ENCODE results near the gene CAMTA1.

Gene CAMTA1

DNA sequence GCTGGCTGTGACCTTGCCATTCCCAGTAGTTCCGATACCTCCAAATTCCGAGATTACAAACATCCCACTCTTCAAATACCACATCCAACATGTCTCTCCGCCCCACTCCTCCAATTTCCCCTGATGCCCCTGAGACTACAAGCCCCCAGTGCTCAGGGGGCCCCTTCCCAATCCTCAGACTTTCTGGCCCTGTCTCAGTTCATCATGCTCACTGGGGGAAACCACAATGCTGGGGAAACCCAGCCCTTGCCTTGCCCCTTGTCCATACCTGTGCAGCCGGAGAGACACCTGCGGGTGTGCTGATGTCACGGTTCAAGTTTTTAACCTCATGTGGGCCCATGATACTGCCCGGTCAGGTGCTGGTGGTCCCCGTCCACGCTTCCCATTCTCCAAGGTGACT, 226.6 kb downstream of the CAMTA1 start:
- Mint-ChIP-seq H3K4me3 (no peak overlapping the region), H3K9me3 (no peaks in the 10 kb centered on the region), H3K36me3 (no peaks in the 10 kb centered on the region), H3K4me1 (no peaks in the 10 kb centered on the region), H3K27ac (no peak overlapping the region)
- ATAC-seq (no peak), DNase-seq (ENCODE audit: low spot score in 2 of 2) (no peak)

DNA sequence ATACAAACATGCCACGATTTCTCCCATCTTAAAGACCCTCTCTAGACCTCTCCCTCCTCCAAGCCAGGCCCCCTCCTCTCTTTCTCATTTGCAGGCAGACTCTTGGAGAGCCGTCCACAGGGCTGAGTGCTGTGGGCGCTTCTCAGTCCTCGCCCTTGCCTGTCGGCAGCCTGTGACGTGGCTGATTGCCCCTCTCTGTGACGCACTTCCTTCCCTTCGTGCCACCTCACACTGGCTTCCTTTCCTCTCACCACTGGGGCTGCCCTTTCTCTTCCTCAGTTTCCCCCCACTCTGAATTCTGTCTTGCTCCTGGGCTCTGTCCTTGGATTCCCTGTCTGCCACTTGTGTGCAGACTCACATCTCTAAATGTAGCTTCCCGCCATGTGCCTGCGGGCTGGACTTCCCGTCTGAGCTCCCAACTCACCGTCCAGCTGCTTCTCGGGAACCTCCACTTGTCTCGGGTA, 227.2 kb downstream of the CAMTA1 start:
- ATAC-seq = no peak
- H3K9me3 Mint-ChIP-seq = no peaks in the 10 kb centered on the region
- DNase-seq (ENCODE audit: low spot score in 2 of 2) = no peak
- H3K4me3 Mint-ChIP-seq = no peak overlapping the region
- no peaks in the 10 kb centered on the region for H3K36me3 Mint-ChIP-seq
- no peak overlapping the region for H3K27ac Mint-ChIP-seq
- no peaks in the 10 kb centered on the region for H3K4me1 Mint-ChIP-seq

DNA sequence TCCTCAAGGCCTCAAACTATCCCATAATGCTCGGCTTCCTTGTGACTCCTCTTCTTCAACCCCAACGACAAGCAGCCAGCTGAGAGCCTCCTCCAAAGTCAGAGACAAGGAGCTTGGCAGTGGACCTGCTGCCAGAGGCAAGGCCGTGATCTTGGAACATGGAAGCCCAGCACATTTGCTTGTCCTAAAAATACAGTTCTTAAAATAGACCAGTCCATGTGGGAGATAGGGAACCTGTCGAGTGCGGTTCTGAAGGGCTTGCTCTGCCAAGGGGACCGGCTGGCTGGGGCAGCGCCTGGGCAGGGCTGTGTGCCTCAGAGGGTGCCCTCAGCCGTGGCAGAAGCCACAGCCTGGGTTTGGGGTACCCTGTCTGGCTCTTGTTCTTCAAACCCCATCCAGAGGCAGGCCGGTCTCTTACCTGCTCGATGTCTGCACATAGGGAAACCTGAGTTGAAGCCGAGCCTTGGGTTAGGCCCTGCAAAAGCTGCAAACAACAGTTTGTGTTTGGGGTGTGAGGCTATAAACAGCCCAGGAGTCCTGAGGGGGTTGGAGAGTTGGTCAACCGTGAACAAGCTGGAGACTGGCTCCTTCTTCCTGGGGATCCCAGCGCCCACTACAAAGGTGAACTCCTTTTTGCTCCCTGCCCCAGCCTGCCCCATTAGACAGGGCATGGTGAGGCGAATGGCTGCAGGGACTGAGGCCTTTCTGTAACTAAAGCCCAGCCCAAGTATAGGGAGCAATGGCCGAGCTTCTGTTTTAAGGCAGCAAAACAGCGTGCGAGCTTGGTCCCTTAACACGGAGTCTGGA, 228.8 kb downstream of the CAMTA1 start:
- DNase-seq (ENCODE audit: low spot score in 2 of 2) = no peak

GRCh38 chr1:7014640-7014930, 229.3 kb downstream of the CAMTA1 start:
- no peak for ATAC-seq
- no peaks in the 10 kb centered on the region for H3K9me3 Mint-ChIP-seq
- H3K4me3 Mint-ChIP-seq = no peak overlapping the region

More for the DNA sequence above, 228.8 kb downstream of the CAMTA1 start:
- Mint-ChIP-seq H3K4me1 (no peaks in the 10 kb centered on the region), H3K27ac (no peak overlapping the region), H3K9me3 (no peaks in the 10 kb centered on the region), H3K4me3 (no peak overlapping the region), H3K36me3 (no peaks in the 10 kb centered on the region)
- ATAC-seq = no peak

GRCh38 chr1:7015022-7015421, 229.8 kb downstream of the CAMTA1 start:
- no peak for DNase-seq (ENCODE audit: low spot score in 2 of 2)
- ATAC-seq = no peak
- no peak overlapping the region for H3K4me3 Mint-ChIP-seq
- H3K9me3 Mint-ChIP-seq = no peaks in the 10 kb centered on the region
- no peaks in the 10 kb centered on the region for H3K36me3 Mint-ChIP-seq
- no peak overlapping the region for H3K27ac Mint-ChIP-seq
- H3K4me1 Mint-ChIP-seq = no peaks in the 10 kb centered on the region

More at GRCh38 chr1:7014640-7014930, 229.3 kb downstream of the CAMTA1 start:
- no peak overlapping the region for H3K27ac Mint-ChIP-seq
- no peaks in the 10 kb centered on the region for H3K4me1 Mint-ChIP-seq
- H3K36me3 Mint-ChIP-seq = no peaks in the 10 kb centered on the region
- no peak for DNase-seq (ENCODE audit: low spot score in 2 of 2)

GRCh38 chr1:7018351-7018750, 233.1 kb downstream of the CAMTA1 start:
- H3K4me1 Mint-ChIP-seq = no peaks in the 10 kb centered on the region
- H3K27ac Mint-ChIP-seq = no peak overlapping the region
- H3K4me3 Mint-ChIP-seq = no peak overlapping the region
- DNase-seq (ENCODE audit: low spot score in 2 of 2) (no peak), ATAC-seq (no peak)
- no peaks in the 10 kb centered on the region for H3K36me3 Mint-ChIP-seq
- H3K9me3 Mint-ChIP-seq = no peaks in the 10 kb centered on the region

GRCh38 chr1:7018826-7019225, 233.6 kb downstream of the CAMTA1 start:
- DNase-seq (ENCODE audit: low spot score in 2 of 2) = no peak
- no peaks in the 10 kb centered on the region for H3K4me1 Mint-ChIP-seq
- no peaks in the 10 kb centered on the region for H3K9me3 Mint-ChIP-seq
- no peak for ATAC-seq
- H3K27ac Mint-ChIP-seq = no peak overlapping the region
- no peak overlapping the region for H3K4me3 Mint-ChIP-seq
- no peaks in the 10 kb centered on the region for H3K36me3 Mint-ChIP-seq

GRCh38 chr1:7019510-7019909, 234.3 kb downstream of the CAMTA1 start:
- Mint-ChIP-seq H3K27ac (no peak overlapping the region), H3K4me1 (no peaks in the 10 kb centered on the region), H3K4me3 (no peak overlapping the region), H3K9me3 (no peaks in the 10 kb centered on the region), H3K36me3 (no peaks in the 10 kb centered on the region)
- DNase-seq (ENCODE audit: low spot score in 2 of 2) = no peak
- ATAC-seq = no peak

DNA sequence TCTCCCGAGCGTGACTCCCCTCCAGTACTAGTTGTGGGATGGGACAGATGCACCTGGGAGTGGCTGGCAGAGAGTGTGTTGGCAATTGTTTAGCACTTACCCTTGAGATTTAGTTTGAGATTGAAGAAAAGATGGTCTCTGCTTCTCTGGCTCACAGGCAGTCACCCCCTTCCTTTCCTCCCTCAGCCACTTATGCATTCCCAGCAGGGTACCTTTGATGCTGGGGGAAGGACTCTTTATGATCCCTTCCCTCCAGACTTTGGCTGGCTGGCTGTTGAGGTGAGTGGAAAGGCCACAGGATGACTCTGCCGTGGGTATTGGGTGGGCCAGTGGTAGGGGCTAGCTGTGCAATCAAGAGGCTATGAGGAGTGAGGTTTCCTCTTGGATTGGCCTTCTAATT, 236.8 kb downstream of the CAMTA1 start:
- Mint-ChIP-seq H3K4me3 (no peak overlapping the region), H3K36me3 (no peaks in the 10 kb centered on the region), H3K4me1 (no peaks in the 10 kb centered on the region), H3K9me3 (no peaks in the 10 kb centered on the region), H3K27ac (no peak overlapping the region)
- ATAC-seq = no peak
- no peak for DNase-seq (ENCODE audit: low spot score in 2 of 2)

DNA sequence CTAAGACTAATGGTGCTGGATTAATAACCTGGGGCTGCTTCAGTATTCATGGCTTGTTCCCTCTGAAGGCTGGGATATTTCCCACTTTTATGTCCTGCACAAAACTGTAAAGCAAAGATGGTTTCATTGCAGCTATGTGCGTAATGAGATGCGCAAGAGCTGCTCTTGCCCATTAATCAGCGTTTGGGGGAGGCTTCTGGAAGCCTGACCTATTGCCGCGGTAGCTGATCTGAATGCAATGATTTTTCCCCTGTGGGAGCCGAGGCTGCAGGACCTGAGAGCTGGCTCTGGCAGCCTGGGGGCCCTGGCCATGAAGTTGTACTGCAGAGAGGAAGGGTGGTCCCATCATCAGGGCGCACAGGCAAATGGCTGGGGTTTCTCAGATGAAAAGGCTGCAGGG, 239.8 kb downstream of the CAMTA1 start:
- H3K4me1 Mint-ChIP-seq = no peaks in the 10 kb centered on the region
- DNase-seq (ENCODE audit: low spot score in 2 of 2) (no peak), ATAC-seq (no peak)
- H3K27ac Mint-ChIP-seq = no peak overlapping the region
- no peaks in the 10 kb centered on the region for H3K9me3 Mint-ChIP-seq
- no peak overlapping the region for H3K4me3 Mint-ChIP-seq
- H3K36me3 Mint-ChIP-seq = no peaks in the 10 kb centered on the region

DNA sequence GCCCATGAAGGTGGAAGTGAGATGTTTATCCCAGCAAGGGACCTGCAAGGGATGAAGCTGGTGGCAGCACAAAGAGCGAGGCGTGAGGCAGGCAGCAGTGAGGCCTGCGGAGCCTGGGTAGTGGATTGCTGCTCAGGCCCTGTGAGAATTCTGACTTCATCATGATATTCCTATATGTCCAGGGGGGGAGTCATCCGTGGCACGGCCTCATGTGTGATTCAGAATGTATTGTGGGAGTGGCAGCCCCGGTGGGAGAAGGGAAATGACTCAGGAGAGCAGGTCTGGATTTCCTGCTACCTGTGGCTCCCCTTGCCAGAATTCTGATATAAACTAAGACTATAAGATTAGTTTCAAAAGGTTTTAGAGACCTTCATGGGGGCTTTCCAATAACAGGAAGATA, 240.9 kb downstream of the CAMTA1 start:
- peaks cover 1% of the 10 kb centered on the region for H3K9me3 Mint-ChIP-seq
- no peak overlapping the region for H3K4me3 Mint-ChIP-seq
- H3K36me3 Mint-ChIP-seq = no peaks in the 10 kb centered on the region
- no peak overlapping the region for H3K27ac Mint-ChIP-seq
- DNase-seq (ENCODE audit: low spot score in 2 of 2) (no peak), ATAC-seq (no peak)
- no peaks in the 10 kb centered on the region for H3K4me1 Mint-ChIP-seq

- H3K4me1 Mint-ChIP-seq = no peaks in the 10 kb centered on the region
- no peak for ATAC-seq
- H3K9me3 Mint-ChIP-seq = peaks cover 17% of the 10 kb centered on the region
- no peaks in the 10 kb centered on the region for H3K36me3 Mint-ChIP-seq
- no peak overlapping the region for H3K4me3 Mint-ChIP-seq
- no peak overlapping the region for H3K27ac Mint-ChIP-seq
- no peak for DNase-seq (ENCODE audit: low spot score in 2 of 2)
Measured at GRCh38 chr1:7032992-7033391, 247.7 kb downstream of the CAMTA1 start.

DNA sequence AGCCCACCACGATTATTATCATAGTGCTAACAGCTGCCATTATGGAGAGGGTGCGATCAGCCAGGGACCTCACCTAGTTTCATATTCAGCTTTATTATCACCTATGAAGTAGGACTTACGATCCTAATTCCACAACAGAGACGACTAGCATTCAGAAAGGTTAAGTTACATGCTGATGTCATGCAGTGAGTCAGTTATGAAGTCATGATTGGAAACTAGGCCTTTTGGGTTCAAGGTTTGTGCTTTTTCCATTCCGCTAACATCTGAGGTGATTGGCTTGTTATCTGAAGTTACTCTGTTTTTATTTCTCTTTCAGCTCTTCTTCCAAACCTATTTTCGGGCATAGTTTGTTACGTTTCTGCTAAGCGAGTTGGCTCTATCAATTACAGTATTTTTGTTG, 251.1 kb downstream of the CAMTA1 start:
- DNase-seq (ENCODE audit: low spot score in 2 of 2) = no peak
- Mint-ChIP-seq H3K4me3 (no peak overlapping the region), H3K9me3 (peaks cover 14% of the 10 kb centered on the region), H3K36me3 (no peaks in the 10 kb centered on the region), H3K4me1 (no peaks in the 10 kb centered on the region), H3K27ac (no peak overlapping the region)
- ATAC-seq = no peak

- Mint-ChIP-seq H3K4me3 (no peak overlapping the region), H3K4me1 (no peaks in the 10 kb centered on the region), H3K36me3 (no peaks in the 10 kb centered on the region), H3K9me3 (no peaks in the 10 kb centered on the region), H3K27ac (no peak overlapping the region)
- DNase-seq (ENCODE audit: low spot score in 2 of 2) (no peak), ATAC-seq (no peak)
Measured at GRCh38 chr1:7039590-7040220, 254.5 kb downstream of the CAMTA1 start.

DNA sequence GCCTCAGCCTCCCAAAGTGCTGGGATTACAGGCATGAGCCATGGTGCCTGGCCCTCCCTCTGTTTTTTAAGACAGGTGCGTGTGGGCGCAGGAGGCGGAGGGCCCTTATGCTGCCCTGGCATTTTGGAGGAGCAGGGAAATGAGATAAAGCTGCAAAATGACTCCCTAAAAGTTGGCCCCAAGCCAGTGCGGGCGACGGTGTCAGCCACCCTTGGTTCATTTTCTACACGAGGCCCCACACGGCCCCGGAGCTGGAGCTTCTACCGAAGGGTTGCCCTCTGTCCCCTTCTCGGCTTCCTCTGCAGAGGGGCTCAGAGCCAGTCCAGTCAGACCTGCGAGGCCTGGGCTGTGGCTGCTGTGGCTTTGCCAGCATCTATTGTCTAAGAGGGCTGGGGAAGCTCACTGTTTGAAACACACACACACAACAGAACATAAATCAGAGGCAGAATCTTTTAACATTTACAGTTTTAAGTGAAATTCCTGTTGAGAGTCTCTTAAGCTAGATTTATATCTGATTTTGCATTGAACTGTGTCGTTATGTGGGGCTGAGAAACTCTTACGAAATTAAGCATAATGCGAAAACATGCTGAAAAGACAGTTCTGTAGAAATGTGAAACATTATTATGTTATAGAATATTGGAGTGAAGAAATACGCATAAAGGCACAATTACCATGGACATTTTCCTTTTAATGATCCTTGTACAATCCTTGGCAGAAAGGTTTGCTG, 255.9 kb downstream of the CAMTA1 start:
- no peaks in the 10 kb centered on the region for H3K36me3 Mint-ChIP-seq
- no peak overlapping the region for H3K27ac Mint-ChIP-seq
- H3K4me3 Mint-ChIP-seq = no peak overlapping the region
- no peaks in the 10 kb centered on the region for H3K4me1 Mint-ChIP-seq
- no peak for ATAC-seq
- DNase-seq (ENCODE audit: low spot score in 2 of 2) = no peak
- H3K9me3 Mint-ChIP-seq = no peaks in the 10 kb centered on the region
